ENCODE measurements around the gene ELK3.

Gene ELK3

DNA sequence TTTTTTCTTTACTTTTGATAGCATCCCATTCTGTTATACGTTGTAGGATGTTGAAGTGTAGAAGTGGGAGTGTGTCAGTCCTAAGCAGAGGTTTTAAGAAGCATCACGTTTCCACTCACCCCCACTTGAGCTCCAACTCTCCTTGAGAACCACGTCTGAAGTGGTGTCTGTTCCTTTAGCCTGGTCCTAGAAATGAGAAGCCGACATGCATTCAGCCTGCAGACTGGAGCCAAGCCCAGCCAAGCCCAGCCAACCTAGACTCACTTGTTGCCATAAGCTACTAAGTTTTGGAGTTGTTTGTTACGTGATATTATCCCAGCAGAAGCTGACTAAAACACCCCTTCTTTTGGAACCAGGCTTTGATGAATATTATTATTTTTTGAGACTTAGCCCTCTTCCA, 4.4 kb upstream of the ELK3 start:
- no peak for DNase-seq (ENCODE audit: low read depth, low spot score)

DNA sequence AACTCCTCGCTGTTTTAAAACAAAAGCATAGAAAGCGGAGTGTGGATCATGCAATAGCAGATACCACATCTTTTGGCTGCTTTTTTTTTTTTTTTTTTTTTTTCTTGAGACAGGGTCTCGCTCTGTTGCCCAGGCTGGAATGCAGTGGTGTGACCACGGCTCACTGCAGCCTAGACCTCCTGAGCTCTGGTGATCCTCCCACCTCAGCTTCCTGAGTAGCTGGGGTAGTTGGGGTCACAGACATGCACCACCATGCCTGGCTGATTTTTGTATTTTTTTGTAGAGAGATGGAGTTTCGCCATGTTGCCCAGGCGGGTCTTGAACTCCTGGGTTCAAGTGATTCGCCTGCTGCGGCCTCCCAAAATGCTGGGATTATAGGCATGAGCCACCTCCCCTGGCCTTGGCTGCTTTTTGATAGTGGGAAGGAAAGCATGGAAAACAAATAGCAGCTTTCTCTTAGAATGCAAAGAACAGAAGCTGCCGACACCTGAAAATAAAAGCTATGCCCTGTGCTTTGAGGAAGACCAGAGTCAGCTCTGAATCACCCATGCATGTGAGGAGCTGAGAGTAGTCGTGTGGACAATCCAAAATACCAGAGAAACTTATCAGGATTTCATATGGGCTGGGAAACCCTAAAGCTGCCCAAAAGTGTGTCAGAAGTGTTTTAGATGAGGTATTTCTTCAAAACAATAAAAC, 3.6 kb upstream of the ELK3 start:
- no peak for DNase-seq (ENCODE audit: low read depth, low spot score)

DNA sequence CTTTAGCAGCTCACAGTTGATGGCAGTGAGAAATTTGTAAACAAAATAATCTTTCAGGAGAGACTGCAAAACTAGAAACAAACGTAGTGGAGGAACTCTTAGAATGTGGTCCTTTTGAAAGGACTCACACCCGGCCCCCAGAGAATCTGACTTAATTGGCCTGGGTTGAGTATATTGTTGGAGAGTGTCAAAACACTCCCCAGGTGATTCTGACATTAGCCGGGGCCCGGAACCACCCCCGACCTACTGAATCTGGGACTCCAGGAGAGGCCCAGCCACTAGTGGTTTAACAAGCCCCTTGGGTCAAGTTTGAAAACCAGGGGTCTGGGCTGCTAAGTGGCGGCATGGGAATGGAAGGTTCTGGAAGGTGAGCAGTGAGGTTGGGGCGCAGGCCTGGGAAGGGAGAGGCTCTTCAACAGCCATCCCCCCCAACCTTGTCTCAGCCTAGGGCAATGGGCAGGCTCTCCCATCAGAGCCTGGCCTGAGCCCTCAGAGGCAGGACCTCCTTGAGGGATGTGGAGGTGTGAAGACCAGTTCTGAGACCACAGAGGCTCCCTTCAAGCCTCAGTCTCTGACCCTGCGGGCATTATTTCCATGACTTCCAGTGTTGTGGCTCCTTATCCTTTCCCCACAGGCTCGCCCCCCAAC, 1.1 kb upstream of the ELK3 start:
- DNase-seq (ENCODE audit: low read depth, low spot score): no peak

DNA sequence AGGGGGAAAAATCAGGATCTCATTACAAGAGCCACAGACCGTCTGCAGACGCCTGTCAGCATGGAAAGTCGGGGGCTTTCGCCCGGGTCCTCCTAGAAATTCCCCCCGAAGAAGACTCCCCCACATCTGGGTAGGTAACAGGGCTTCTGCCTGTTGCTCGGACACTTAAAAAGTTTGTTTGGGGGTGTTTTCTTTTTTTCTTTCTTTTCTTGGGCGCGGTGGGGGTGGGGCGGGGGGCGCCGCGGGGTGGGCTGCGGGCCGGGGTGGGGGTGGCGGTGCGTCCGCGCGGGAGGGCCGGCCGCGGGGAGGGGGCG, 358 bp downstream of the ELK3 start:
- no peak for DNase-seq (ENCODE audit: low read depth, low spot score)

DNA sequence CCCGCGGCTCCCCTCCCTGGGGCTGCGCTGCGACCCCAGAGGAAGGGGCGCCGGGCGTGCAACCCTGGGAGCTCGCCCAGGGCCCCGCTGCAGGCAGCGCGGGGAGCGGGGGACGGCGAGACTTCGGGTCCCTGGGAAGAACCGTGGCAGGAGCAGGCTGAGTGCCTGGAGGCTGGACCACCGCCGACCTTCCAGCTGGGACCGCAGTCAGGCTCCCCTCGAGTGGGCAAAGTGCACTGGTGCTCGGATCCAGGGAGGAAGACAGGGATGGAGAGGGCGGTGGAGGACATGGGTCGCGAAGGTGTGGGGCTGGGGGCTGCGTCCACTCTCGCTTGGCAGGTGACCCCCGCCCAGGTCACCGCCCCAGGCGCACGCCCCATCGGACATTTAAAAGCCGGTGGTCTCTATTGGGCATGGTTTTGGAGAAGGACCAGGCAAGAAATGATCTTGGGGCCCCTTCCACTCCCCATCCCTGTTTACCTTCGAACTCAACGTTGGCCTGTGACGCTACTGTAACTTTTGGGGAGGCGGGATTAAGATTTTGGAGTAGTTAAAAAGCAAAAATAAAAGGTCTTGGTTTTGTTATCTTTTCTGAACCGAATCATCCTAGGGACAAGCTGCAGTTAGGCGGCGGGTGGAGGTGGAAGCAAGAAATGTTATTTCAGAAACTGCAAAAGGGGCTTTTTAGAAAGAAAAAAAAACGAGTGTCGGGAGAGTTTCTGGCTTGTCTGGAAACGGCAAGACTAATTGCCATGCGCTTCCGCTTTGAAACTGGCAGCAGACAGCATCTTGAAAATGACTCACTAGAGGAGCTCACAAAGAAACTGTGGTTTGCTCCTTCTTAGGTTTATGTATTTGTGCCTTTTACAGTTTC, 1.0 kb downstream of the ELK3 start:
- peak; percentile 49 for DNase-seq (ENCODE audit: low read depth, low spot score)

DNA sequence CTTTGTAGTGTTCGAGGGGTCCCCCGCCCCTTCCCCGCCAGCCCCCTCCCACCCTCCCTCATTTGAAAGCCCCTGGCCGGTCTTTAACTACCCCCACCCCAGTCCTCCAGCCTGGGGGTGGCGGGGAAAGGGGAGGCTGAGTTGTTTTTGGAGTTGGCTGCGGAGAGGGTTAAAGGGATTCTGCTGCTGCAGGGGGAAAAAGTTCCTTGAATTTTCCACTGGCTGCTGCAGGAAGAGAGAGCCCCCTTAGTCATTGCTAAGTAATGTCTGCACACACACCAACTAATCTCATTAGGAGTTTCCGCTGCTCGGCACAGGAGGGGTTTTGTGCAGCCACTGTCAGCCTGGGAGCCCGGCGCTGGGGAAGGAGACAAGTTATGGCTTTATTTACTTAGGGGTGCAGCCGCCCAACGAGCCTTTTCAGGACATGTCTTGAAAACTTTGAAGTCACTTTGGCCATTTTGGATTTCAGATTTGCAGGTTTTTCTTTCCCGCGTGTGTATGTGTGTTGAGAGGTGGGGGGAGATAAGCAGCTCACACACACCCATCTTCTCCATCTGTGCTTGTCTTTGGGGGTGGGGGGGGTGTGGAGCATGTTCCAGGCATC, 1.8 kb downstream of the ELK3 start:
- no peak for DNase-seq (ENCODE audit: low read depth, low spot score)

DNA sequence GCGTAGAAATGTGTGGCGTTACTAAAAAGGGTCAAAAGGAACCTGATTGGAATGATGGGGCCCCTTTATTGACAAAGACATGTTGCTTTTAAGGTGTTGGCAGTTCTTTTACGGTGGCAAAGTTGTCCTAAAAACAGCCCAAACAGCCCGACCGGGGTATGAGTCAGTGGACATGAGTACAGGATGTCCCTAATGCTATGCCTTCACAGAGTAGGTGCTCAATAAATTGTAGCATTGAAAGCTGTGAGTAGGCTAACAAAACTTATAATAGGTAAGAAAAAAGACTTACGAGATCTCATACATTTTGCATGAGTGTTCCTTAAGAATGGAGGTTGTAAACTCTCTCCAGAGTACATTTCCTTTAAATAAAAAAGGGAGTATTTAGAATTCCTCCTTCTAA, 2.6 kb downstream of the ELK3 start:
- DNase-seq (ENCODE audit: low read depth, low spot score): no peak

DNA sequence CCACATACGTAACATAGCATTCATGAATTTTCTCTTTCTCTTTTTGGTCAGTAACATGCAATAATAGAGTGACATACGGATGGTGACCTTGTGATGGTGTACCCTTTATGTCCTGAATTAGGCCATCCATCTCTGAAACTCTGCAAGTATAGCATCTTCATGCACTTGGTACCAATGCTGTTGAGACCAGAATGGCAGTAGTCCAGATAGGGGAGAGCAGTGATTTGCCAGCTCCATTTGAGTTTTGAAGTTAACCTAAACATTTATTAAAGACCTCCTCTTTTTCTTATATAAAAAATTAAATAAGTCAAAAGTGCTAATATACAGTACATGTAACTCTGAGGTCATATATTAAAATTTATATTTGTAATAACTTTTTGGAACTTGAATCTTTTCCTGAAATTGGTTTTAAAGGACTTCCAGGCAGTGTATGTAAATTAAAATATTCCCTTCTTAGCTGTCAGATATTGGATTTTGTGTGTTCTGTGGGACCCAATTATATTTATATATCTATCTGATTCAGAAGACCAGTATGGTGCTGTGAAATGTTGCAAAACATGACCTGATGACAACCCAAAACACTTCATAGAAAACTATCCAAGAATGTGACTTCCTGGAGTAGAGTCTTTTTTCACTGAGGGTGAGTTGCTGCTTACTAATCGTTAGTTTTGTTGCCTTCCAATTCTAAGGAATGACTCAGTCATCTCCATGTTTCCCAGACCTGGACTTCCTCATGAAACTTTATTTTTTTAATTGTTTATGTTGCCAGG, 3.5 kb downstream of the ELK3 start:
- no peak for DNase-seq (ENCODE audit: low read depth, low spot score)

DNA sequence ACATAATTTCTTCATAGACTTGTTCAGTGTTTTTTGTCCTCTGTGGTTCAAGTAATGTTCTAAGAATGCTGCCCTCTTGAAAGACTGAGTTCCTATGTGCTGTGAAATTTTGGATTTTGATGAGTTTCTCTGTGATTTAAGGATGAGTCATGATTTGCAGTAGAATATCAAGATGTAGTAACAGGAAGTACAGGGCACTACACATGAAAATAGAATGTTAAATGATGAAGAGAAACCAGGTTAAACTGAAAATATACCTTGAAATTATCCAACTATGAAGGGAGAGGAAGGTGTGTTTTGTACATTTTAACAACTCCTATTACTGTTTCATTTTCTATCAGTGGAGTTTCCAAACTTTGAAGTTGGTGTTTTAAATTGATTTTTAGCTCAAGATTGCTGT, 4.8 kb downstream of the ELK3 start:
- DNase-seq (ENCODE audit: low read depth, low spot score): no peak

DNA sequence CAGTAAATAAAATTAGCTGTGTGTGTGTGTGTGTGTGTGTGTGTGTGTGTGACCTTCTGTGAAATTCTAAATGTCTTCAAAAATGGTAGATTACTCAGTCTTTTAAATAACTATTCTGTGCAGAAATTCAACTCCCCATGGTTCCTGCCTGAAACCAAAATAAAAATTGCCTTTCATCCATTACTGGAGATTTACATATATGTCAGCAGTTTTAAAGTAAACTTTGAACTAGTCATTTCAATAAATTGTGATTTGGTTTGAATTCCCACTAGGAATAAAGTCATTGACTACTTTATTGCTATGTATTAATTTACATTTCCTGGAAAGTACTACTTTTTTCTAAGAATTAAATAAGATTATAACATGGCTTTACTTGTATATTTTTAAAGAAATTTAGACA, 5.3 kb downstream of the ELK3 start:
- DNase-seq (ENCODE audit: low read depth, low spot score): no peak

DNA sequence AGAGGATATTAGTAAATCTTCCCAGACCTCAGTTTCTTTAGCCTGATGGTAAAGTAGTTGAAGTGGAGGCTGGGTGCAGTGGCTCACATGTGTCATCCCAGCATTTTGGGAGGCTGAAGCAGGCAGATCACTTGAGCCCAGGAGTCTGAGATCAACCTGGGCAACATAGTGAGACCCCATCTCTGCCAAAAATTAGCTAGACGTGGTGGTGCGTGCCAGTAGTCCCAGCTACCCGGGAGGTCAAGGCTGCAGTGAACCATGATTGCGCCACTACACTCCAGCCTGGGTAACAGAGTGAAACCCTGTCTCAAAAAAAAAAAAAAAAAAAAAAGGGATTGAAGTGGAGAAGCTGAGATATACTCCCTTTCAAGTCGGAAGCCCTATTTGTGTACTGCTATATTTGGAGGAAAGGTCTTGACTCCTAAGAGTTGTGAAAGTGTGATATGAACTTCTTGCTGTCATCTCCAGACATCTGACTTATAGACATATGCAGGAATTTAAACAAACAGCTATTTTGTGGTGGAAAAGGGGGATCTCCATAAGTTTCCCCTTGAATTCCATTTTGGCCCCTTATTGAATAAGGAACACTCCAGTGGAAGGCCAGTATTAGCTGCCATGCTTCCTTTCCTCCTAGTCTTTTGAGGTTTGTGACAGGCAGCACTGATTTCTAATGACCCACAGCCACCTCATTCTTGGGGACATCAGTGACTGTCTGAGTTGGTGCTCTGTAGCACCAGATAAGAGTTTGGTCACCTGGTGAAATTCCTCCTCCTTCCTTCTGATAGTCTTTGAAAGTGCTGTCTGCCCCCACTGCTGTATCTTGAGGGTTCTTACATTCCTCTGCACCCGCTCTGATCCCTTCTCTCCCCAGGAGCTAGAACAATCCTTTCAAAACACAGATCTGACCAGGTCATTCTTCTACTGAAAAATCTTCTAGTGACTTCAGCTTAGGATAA, 7.4 kb downstream of the ELK3 start:
- DNase-seq (ENCODE audit: low read depth, low spot score): no peak

DNA sequence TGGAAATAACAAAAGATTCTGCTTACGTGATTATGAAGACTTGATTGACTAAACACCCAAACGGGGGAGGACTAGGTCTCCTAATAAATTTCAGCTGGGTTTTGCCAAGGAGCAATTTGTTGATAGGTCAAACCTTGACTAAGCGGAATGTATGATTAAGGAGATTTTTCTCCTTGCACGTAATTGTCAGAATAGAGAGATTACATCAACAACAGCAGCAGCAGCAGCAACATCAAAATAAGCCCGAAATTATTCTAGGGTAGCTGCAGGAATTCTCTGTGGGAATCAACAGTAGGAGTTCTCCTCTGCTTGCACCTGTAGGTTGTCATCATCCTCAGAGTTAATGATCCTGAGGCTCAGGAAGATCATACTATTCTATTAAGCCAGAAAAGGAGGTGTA, 10.2 kb downstream of the ELK3 start:
- no peak for DNase-seq (ENCODE audit: low read depth, low spot score)

DNA sequence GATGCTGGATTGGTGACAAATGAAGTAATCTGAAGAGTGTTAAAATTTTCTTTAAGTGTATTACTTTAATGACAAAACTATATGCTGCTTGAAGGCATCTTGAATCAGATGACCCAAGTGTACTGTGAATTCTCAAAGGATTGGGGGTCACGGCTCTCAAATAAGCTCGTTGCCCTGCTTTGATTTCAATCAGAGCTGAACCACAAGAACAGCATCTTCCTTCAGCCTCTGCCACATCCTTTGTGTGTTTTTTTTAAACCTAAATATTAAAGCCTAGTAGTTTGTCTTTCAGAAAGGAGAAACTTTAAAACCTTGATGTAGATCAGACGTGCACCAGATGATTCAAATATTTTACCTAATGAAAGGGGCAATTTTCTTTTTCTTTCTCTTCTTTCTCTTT, 11.7 kb downstream of the ELK3 start:
- DNase-seq (ENCODE audit: low read depth, low spot score): no peak

DNA sequence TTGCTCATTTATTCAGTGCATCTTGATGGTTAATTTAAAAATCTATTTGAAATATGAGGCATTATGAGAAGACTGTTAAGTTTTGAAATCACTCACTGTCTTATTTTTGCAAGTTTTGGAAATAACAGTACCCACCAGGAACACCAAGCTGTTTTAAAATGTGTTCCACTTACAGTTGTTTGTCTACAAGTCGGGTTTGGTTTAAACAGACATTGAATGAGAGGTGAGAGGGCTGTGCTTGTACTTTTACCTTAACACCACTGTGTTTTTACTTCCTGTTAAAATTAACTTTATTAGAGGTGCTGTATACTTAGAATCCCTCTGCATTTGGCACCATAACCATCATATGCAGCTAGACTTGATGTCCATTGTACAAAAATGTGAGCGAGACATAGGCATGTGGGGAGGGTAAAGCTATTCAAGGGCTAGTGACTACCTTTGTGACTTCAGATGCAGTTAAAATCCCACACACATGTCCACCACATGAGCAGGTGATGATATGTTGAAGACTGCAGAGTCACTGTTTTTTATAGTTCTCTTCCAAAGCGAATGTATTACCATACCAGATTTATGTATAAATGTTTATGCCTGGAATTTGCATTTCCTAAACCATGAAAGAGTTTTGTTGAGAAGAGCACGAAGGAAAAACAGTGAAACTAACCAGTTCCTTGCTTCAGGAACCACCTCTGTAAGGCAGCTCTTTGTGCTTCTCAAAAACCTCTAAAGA, 12.9 kb downstream of the ELK3 start:
- no peak for DNase-seq (ENCODE audit: low read depth, low spot score)

DNA sequence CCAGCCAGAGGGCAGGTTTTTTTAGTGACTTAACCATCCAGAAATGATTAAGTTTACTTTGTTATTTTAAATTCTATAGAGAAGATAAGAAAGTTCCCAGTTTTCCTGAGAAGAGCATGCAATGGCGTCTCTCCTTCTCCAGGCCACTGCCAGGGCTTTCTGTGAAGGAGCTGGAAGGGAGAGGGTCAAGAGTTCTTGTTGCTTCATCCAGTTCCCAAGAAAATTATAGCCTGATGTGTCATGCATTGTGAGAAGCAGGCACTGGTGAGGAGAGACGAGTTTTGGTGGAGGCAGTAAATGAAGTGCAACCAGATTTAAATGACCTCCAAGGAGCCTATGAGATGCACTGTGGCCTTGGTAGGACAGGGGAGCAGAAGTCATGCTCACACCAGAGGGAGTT, 14.2 kb downstream of the ELK3 start:
- DNase-seq (ENCODE audit: low read depth, low spot score): no peak

DNA sequence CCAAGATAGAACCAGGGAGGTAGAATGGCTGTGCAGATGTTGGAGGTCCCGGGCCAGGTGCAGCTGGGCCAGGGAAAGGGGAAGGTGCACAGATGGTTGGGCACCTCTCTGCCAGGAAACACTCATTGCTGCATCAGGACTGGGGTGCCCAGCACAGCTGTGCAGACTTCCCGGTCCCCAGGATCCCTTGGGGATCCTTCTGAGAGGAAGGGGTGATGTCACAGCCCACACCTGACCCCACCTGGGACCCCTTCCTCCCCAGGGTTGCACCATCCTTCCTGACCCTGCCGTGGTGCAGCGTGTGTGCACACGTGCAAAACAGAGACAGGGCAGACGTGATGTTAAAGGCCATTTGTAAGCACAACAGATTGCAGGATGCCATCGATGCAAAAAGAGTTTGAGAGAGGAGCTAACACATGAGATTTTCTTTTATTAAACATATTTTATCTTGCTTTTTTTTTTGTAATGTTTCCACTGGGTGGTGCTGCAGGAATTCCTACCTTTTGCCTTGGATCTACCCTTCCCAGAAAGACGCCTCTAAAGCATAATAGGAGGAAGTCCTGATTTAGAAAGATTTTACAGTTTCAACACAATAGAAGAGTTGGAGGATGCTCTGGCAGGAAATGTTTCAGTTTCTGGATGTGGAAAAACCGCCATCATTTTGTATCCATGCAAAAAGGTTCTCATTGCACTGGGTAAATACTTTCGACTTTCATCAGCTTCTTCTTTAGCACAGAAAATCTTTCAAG, 14.8 kb downstream of the ELK3 start:
- no peak for DNase-seq (ENCODE audit: low read depth, low spot score)

DNA sequence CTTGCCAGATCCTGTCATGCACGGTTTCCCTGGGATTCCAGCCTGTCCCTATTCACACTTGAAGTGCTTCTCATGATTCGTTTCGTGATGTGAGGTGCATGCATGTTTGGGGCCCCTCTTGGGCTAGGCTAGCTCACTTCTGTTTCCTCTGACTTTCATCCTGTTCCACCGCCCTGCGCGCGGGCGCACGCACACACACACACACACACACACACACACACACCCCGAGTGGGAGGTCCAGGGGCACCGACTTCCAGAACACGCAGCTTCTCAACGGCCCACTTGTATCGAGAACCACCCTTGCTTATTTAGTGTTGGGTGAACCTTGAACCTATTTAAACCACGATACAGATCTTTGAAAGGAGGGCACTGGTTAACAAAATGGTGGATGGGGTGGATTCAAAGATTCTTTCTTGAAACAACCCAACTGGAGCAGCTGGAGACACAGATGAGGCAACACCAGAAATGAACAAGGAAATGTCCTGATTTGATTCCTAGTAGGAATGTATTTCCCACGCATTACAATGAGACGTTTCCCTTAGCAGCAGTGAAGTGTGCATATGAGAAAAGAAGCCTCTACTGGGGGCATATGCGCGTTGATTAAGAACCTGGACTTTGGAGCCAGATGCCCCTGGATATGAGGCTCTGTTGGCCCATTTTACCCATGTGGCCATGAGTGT, 16.3 kb downstream of the ELK3 start:
- DNase-seq (ENCODE audit: low read depth, low spot score): no peak

DNA sequence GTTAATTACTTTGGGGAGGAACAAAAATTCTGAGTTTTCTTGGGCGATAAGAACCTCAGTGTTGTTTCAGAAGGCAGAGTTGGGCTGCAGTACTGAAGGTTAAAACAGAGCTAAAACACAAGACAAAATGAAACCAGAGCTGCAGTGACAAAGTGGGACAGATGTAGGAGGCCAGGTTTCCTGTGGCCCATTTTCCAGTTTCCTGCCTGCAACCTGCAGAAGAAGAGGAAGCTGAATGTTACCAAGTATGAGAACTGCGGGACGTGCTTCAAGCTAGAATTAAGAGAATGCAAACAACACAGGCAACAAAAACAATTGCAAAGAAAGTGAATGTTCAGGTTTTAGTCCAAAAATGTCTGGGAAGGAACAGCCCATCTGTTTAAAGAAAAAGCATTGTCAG, 17.8 kb downstream of the ELK3 start:
- no peak for DNase-seq (ENCODE audit: low read depth, low spot score)
